SK-N-SH treated with all-trans-retinoic acid at 6 μM for 48 hours (cell line): ENCODE results near the gene INO80C.

ENCODE experiments used
- ARNTL ChIP-seq: fragments of 450-650 bp; formaldehyde crosslinking; IDR thresholded peaks from 2 replicates; pipeline ENCODE4 v1.5.0; 2020; ENCODE audit warnings: low read depth, mild to moderate bottlenecking, moderate library complexity, borderline replicate concordance
- BACH2 ChIP-seq: fragments of 250-450 bp; sonication (Bioruptor Pico); IDR thresholded peaks from 2 replicates; pipeline ENCODE4 v1.9.0; 2021; ENCODE audit warnings: mild to moderate bottlenecking, borderline replicate concordance
- CSDC2 ChIP-seq: fragments of 250-450 bp; sonication (Bioruptor Pico); IDR thresholded peaks from 2 replicates; pipeline ENCODE4 v1.5.0; 2020; ENCODE audit warnings: mild to moderate bottlenecking, moderate library complexity
- ESRRG ChIP-seq: fragments of 250-450 bp; sonication (Bioruptor Pico); IDR thresholded peaks from 2 replicates; pipeline ENCODE4 v1.6.1; 2021; ENCODE audit warnings: mild to moderate bottlenecking
- GLIS3 ChIP-seq: fragments of 250-450 bp; sonication (Bioruptor Pico); IDR thresholded peaks from 2 replicates; pipeline ENCODE4 v1.5.0; 2020; ENCODE audit warnings: mild to moderate bottlenecking, moderate library complexity
- PATZ1 ChIP-seq: fragments of 250-450 bp; sonication (Bioruptor Pico); IDR thresholded peaks from 2 replicates; pipeline ENCODE4 v1.8.0; 2020; ENCODE audit warnings: mild to moderate bottlenecking, moderate library complexity, borderline replicate concordance
- RARB ChIP-seq: fragments of 250-450 bp; sonication (Bioruptor Pico); IDR thresholded peaks from 2 replicates; pipeline ENCODE4 v1.8.0; 2021; ENCODE audit warnings: mild to moderate bottlenecking, moderate library complexity
- ZC3H10 ChIP-seq: fragments of 250-450 bp; sonication (Bioruptor Pico); IDR thresholded peaks from 2 replicates; pipeline ENCODE4 v1.5.1; 2021; ENCODE audit warnings: mild to moderate bottlenecking, moderate library complexity
- ZNF70 ChIP-seq: fragments of 450-650 bp; formaldehyde crosslinking; IDR thresholded peaks from 2 replicates; pipeline ENCODE4 v1.5.0; 2020; ENCODE audit warnings: mild to moderate bottlenecking, moderate library complexity
- TF ChIP-seq, protein P1 (sequence below): fragments of 250-450 bp; sonication (Bioruptor Pico); IDR thresholded peaks from 2 replicates; pipeline ENCODE4 v1.5.1; 2021; ENCODE audit warnings: mild to moderate bottlenecking, moderate library complexity
- TF ChIP-seq, protein P2 (sequence below): fragments of 250-450 bp; sonication (Bioruptor Pico); IDR thresholded peaks from 2 replicates; pipeline ENCODE4 v1.5.1; 2020; ENCODE audit warnings: low read depth, mild to moderate bottlenecking, moderate library complexity
- TF ChIP-seq, protein P3 (sequence below): fragments of 250-450 bp; sonication (Bioruptor Pico); IDR thresholded peaks from 2 replicates; pipeline ENCODE4 v1.5.0; 2020; ENCODE audit warnings: mild to moderate bottlenecking, moderate library complexity

- TF ChIP-seq RARB (CRISPR knock-in tag) (no peak), PATZ1 (no peak), CSDC2 (CRISPR knock-in tag) (no peak), ESRRG (CRISPR knock-in tag) (no peak), BACH2 (CRISPR knock-in tag) (no peak), ZNF70 (CRISPR knock-in tag) (no peak), GLIS3 (CRISPR knock-in tag) (no peak), ARNTL (CRISPR knock-in tag) (no peak), ZC3H10 (CRISPR knock-in tag) (no peak)
- TF ChIP-seq, protein P1, sequence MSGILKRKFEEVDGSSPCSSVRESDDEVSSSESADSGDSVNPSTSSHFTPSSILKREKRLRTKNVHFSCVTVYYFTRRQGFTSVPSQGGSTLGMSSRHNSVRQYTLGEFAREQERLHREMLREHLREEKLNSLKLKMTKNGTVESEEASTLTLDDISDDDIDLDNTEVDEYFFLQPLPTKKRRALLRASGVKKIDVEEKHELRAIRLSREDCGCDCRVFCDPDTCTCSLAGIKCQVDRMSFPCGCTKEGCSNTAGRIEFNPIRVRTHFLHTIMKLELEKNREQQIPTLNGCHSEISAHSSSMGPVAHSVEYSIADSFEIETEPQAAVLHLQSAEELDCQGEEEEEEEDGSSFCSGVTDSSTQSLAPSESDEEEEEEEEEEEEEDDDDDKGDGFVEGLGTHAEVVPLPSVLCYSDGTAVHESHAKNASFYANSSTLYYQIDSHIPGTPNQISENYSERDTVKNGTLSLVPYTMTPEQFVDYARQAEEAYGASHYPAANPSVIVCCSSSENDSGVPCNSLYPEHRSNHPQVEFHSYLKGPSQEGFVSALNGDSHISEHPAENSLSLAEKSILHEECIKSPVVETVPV, result no peak
- TF ChIP-seq, protein P2, sequence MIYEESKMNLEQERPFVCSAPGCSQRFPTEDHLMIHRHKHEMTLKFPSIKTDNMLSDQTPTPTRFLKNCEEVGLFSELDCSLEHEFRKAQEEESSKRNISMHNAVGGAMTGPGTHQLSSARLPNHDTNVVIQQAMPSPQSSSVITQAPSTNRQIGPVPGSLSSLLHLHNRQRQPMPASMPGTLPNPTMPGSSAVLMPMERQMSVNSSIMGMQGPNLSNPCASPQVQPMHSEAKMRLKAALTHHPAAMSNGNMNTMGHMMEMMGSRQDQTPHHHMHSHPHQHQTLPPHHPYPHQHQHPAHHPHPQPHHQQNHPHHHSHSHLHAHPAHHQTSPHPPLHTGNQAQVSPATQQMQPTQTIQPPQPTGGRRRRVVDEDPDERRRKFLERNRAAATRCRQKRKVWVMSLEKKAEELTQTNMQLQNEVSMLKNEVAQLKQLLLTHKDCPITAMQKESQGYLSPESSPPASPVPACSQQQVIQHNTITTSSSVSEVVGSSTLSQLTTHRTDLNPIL (CRISPR knock-in tag), result no peak
- TF ChIP-seq, protein P3, sequence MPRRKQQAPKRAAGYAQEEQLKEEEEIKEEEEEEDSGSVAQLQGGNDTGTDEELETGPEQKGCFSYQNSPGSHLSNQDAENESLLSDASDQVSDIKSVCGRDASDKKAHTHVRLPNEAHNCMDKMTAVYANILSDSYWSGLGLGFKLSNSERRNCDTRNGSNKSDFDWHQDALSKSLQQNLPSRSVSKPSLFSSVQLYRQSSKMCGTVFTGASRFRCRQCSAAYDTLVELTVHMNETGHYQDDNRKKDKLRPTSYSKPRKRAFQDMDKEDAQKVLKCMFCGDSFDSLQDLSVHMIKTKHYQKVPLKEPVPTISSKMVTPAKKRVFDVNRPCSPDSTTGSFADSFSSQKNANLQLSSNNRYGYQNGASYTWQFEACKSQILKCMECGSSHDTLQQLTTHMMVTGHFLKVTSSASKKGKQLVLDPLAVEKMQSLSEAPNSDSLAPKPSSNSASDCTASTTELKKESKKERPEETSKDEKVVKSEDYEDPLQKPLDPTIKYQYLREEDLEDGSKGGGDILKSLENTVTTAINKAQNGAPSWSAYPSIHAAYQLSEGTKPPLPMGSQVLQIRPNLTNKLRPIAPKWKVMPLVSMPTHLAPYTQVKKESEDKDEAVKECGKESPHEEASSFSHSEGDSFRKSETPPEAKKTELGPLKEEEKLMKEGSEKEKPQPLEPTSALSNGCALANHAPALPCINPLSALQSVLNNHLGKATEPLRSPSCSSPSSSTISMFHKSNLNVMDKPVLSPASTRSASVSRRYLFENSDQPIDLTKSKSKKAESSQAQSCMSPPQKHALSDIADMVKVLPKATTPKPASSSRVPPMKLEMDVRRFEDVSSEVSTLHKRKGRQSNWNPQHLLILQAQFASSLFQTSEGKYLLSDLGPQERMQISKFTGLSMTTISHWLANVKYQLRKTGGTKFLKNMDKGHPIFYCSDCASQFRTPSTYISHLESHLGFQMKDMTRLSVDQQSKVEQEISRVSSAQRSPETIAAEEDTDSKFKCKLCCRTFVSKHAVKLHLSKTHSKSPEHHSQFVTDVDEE (CRISPR knock-in tag), result no peak
Observed at GRCh38 chr18:35500113-35500512, 2.4 kb upstream of the INO80C start.
